Activated naive CD4-positive, alpha-beta T cell treated with anti-CD3 and anti-CD28 coated beads, Interleukin-2, amount 50 U/mL, for 16 hours (primary cell): Measurements from ENCODE around the gene PLXNB3.

ENCODE experiments used
- DNase-seq: peaks from one replicate; pipeline ENCODE4 v3.0.0-alpha.2; 2020

The PLXNB3 gene

DNA sequence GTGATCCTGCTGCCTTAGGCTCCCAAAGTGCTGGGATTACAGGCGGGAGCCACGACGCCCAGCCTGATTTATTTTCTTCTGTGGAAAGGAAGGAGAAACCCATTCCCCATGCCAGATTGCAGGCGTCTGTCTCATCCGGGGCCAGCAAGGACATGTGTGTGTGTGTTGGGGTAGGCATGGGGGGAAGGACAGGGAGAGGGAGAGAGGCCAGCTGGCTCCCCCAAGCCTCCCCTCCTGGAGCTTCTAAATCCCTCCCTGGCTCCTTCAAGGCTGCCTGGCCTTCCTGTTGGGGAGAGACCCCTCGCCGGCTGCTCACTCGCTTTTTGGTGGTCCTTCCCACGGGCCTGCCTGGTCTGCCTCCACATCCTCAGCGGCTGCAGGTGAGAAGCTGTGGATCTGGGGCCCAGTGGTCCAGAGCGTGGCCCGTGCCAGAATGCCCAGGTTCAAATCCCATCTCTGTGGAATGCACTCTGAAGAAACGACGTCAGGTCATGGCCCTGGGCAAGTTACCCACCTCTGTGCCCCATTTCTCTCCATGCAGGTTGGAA, 1.3 kb upstream of the PLXNB3 start:
- no peak for DNase-seq

DNA sequence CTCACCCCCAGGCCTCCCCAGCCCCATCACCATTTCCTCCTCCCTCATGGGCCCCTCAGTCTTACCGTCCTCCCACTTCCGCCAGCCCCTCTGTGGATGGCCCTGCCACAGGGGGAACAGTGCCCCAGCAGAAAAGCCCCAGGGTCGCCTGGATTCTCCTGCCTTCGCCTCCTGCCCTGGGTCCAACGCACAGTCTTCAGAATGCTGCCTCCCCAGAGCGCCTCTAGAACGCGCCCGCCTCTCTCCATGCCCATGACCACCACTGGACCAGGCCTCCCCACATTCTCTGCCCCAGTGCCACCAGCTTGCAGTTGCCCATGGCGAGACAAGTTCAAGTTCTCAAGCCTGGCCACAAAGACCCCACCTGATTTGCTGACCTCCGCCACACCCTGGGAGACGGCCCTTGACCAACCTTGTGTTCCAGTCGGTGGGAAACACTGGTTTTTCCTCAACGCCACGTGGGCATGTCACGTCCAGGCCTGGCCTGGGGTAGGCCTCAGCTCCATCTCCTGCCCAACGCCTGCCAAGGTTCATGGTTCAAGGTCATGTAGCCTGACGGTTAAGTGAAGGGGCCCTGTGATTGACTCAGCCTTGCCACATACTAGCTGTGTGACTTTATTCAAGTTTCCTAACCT, 634 bp upstream of the PLXNB3 start:
- DNase-seq: peak; percentile 5

DNA sequence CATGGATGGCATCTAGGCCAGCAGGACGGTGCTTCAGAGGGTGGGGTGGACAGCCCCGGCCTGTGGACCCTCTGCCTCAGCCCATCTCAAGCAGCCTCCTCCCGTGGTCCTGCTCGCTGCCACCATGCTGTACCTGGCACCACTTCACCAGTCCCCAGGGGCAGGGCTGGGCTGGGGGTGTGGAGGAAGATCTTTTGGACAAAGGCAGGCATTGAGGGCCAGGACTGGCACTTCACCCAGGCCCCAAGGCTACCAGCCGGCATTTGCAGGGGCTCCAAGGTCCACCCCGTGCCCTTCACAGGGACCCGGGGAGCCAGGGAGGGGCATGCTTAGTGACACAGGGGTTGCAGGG, 713 bp downstream of the PLXNB3 start:
- DNase-seq: no peak

DNA sequence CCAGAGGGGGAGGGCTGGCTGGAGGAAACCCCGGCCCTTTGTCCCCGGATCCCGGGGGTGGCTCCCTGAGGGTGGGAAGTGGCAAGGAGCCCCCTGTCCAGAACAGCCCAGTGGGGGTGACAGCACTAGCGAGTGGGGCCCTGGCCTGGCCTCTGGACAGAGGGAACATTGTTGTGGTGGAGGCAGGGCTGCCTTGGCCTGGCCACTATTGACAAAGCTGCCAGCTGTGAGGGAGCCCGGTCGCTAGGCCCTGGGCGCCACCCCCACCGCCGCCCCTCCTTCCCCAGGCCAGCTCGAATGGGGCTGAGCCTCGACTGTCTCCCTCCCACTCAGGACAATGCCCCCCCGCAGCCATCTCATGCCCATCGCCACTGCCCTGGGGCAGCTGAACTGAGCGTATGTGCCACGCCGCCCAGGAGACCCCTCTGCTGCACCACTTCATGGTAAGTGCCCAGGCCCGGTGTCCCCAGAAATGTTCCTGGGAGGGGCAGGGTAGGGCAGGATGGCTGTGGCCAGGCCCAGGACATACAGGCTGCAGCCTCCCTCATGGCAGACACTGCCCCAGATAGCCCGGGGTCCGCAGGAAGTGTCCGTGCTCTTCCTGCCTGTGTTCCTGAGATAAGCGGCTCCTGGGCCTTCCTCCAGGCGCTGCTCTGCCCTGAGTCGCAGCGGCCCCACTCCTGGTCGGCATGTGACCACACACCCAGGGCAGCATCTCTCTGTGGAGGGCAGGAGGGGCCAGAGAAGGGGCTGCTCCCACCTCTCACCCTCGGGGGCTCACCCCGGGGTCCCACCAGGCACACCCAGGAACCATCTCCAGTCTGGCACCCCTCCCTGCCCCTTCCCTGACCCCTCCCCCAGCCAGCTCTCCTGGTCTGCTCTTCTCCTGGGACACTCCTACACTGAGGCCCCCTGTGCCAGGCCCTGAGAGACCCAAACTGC, 1.4 kb downstream of the PLXNB3 start:
- no peak for DNase-seq

DNA sequence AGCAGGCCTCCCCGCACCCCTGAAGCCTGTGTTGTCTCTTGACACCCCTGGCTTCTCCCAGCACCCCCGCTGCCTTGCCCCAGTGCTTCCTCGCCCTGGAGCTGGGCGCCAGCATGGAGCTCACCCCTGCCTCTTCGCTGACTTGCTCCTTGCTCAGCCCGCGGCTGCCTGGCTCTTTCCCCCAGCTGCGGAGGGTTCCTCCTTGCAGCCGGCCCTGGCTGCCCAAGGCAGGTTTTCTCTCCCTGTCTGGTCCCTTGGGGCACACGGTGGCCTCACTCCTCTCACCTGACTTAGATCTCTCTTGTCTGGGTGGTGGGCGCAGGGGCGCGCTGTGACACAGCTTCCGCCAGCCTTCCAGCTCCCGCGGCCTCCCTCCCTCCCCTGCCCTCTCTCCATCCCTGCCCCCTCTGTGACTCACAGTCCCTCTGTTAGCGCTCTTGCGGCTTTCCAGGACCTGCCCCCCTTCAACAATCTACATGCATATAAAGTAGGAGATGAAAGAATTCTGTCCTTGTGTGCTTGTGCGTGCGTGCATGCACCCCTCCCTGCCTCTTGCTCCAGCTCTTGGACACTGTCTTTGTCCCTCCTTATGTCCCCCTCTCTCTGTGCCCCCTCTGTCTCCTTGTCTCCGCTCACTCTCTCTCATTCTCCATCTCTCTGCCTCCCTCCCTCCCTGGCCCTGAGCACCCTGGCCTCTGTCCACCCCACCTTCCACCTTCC, 2.2 kb downstream of the PLXNB3 start:
- DNase-seq: peak; percentile 31

DNA sequence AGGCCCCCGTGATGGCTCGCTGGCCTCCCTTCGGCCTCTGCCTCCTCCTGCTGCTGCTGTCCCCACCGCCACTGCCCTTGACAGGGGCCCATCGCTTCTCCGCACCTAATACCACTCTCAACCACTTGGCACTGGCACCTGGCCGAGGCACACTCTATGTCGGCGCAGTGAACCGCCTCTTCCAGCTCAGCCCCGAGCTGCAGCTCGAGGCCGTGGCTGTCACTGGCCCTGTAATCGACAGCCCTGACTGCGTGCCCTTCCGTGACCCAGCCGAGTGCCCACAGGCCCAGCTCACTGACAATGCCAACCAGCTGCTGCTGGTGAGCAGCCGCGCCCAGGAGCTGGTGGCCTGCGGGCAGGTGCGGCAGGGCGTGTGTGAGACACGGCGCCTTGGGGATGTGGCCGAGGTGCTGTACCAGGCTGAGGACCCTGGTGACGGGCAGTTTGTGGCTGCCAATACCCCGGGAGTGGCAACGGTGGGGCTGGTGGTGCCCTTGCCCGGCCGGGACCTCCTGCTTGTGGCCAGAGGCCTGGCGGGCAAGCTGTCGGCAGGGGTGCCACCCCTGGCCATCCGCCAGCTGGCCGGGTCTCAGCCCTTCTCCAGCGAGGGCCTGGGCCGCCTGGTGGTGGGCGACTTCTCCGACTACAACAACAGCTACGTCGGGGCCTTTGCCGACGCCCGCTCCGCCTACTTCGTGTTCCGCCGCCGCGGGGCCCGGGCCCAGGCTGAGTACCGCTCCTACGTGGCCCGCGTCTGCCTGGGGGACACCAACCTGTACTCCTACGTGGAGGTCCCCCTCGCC, 3.0 kb downstream of the PLXNB3 start:
- peak; percentile 6 for DNase-seq

DNA sequence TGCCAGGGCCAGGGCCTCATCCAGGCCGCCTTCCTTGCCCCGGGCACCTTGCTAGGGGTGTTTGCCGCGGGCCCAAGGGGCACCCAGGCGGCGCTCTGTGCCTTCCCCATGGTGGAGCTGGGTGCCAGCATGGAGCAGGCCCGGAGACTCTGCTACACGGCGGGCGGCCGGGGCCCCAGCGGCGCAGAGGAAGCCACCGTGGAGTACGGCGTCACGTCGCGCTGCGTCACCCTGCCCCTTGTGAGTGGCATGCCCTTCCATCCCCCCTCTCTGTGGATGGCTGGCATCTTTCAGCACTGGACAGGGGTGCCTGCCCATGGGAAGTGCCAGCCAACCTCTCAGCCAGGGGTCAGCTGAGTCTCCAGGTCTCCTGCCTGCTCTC, 3.6 kb downstream of the PLXNB3 start:
- no peak for DNase-seq

DNA sequence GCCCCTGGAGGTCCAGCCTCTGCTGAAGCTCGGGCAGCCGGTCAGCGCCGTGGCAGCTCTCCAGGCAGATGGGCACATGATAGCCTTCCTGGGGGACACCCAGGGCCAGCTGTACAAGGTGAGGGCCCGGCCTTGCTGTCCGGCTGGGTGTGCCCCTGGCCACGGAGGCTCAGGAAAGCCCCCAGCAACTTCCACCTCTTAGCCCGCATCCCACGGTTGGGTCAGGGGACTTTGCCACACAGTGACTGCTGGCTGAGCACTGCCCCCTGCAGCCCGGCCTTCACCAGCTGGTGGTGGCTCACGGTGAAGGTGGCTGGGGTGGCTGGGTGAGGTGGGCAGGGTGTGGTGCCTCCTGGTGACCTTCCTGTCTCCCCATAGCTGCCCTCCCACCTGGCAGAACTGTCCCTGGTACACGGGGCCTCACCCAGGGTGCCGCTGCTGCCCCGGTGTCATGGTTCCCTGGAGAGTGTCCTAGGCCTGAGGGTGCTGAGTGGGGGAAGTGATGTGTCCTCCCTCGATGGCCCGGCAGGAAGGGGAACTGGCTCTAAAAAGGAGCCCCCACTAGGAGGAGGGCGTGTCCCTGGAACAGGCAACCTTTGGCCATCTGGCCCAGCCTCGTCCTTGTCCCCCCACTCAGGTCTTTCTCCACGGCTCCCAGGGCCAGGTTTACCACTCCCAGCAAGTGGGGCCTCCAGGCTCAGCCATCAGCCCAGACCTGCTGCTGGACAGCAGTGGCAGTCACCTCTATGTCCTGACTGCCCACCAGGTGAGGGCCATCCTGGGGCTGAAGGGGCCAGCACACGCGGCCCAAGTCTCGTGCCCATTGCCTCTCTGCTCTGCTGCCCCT, 4.5 kb downstream of the PLXNB3 start:
- peak; percentile 7 for DNase-seq

DNA sequence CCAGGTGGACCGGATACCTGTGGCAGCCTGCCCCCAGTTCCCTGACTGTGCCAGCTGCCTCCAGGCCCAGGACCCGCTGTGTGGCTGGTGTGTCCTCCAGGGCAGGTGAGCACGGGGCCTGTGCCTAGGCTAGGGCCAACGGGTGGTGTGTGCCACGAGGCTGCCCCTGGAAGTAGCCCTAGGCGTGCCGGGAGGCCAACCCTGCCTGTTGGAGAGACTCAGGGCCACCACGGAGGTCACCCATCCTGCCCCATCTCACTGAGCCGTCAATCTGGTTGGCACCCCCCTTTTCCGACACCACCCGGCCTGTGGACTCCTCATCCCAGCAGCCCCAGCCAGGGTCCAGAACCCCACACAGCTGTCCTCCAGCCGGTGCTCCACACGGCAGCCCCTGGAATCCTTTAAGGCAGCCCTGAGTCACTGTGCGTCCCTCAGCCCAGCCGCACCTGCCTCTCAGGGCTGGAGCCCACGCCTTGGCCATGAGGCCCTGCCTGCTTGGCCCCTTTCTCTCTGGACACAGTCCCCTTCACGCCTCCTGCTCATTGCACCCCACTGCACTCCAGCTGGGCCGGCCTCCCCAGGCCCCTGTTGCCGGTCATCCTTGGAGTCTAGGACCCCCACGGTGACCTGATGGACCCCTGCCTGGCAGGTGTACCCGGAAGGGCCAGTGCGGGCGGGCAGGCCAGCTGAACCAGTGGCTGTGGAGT, 5.3 kb downstream of the PLXNB3 start:
- DNase-seq: no peak

DNA sequence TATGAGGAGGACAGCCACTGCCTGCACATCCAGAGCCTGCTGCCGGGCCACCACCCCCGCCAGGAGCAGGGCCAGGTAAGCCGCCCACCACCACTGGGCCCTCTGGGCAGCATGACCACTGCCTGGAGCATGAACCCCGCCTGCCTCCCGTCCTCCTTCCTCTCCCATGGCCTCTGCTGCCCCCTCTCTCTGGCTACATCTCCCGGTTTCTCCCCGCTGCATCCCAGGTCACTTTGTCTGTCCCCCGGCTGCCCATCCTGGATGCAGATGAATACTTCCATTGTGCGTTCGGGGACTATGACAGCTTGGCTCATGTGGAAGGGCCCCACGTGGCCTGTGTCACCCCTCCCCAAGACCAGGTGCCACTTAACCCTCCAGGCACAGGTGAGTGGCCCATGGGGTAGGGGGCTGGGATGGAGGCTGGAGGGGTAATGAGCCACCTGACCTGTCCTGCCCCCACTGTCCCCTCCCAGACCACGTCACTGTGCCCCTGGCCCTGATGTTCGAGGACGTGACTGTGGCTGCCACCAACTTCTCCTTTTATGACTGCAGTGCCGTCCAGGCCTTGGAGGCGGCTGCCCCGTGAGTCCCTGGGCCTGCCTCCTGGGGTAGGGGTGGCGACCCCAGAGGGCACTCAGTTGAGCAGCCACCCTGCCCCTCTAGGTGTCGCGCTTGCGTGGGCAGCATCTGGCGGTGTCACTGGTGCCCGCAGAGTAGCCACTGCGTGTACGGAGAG, 6.0 kb downstream of the PLXNB3 start:
- no peak for DNase-seq

DNA sequence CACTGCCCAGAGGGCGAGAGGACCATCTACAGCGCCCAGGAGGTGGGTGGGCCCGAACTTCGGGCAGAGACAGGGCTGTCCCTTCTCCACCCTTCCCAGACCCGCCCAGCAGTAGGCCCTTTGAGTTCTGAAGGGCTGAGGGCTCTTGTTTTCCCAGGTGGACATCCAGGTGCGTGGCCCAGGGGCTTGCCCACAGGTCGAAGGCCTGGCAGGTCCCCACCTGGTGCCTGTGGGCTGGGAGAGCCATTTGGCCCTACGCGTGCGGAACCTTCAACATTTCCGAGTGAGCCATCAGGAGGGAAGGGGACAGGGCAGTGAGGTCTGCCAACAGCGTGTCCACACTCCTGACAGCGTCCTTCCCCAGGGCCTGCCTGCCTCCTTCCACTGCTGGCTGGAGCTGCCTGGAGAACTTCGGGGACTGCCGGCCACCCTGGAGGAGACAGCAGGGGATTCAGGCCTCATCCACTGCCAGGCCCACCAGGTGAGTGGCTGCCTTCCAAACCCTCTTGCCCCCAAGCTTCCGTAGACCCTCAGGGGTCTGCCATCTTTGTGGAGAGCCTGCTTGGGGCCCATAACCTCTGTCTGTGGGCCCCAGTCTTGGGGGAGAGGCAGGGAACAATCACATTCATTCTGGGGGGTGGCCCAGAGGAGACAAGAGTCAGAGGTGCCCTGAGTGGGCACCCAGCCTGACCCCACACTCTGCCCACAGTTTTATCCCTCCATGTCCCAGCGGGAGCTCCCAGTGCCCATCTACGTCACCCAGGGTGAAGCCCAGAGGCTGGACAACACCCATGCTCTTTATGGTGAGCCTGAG, 6.8 kb downstream of the PLXNB3 start:
- no peak for DNase-seq

DNA sequence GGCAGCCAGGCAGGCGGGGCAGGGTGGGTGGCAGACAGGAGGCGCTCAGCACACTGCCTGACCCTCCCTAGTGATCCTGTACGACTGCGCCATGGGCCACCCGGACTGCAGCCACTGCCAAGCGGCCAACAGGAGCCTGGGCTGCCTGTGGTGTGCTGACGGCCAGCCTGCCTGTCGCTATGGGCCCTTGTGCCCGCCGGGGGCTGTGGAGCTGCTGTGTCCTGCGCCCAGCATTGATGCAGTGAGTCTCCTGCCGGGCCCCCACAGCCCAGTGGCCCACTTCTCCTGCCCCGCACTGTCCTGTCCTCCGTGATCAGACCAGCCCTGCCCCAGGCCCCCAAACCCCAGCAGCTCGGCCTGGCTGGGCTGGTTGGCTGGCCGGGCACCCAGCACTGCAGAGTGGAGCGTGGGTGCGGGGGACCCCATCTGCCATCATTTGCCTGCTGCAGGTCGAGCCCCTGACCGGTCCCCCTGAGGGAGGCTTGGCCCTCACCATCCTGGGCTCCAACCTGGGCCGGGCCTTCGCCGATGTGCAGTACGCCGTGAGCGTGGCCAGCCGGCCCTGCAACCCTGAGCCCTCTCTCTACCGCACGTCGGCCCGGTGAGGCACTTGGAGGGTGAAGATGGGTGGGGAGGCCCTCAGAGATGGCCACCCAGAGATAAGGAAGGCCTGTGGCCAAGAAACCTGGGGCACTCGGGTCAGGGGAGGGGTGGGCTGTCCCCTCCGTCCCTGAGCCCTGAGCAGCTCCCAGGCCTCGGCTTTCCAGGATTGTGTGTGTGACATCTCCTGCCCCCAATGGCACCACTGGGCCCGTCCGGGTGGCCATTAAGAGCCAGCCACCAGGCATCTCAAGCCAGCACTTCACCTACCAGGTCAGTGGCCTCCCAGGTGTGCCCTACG, 7.6 kb downstream of the PLXNB3 start:
- DNase-seq: no peak

DNA sequence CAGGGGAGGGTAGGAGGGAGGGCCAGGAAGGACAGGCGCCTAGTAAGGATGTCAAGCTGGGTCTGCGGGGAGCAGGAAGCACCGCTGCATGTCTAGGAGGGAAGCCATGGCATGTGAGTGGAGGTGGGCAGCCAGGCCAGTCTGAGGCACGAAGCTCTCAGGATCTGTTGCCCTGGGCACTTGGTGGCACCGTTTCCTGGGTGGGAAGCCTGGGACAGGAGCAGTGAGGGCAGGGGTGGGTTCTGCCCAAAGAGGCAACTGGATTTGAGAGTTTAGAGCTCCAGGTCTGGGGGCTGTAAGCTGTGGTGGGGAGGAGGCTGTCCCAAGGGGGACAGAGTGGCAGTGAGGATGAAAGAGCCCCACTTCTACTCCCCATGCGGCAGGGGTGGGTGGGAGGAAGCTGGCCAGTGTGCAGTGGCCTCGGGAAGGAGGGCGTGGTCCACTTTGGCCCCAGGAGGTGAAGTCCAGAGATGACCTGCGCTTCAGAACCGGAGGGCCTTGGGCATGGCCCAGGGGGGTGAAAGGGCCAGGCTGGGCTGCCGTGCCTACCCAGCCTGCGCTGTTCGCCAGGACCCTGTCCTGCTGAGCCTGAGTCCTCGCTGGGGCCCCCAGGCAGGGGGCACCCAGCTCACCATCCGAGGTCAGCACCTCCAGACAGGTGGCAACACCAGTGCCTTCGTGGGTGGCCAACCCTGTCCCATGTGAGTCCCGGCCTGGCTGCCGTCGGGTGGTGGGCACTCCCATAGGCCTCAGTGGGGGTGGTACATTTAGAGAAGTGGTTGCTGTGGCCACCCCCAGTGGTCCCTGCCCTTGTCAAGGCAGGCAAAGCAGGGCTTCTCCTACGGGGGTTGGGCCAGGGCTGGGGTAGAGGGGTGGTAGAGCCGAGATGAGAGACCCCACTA, 8.5 kb downstream of the PLXNB3 start:
- DNase-seq: no peak

DNA sequence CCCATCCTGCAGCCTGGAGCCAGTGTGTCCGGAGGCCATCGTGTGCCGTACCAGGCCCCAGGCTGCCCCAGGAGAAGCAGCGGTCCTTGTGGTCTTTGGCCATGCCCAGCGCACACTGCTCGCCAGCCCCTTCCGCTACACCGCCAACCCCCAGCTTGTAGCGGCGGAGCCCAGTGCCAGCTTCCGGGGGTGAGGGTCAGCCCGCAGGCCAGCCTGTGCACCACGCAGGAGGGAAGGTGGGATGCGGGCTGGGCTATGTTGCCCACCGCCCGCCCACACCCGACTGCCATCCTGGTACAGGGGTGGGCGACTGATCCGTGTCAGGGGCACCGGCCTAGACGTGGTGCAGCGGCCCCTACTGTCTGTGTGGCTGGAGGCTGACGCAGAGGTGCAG, 9.2 kb downstream of the PLXNB3 start:
- DNase-seq: no peak

DNA sequence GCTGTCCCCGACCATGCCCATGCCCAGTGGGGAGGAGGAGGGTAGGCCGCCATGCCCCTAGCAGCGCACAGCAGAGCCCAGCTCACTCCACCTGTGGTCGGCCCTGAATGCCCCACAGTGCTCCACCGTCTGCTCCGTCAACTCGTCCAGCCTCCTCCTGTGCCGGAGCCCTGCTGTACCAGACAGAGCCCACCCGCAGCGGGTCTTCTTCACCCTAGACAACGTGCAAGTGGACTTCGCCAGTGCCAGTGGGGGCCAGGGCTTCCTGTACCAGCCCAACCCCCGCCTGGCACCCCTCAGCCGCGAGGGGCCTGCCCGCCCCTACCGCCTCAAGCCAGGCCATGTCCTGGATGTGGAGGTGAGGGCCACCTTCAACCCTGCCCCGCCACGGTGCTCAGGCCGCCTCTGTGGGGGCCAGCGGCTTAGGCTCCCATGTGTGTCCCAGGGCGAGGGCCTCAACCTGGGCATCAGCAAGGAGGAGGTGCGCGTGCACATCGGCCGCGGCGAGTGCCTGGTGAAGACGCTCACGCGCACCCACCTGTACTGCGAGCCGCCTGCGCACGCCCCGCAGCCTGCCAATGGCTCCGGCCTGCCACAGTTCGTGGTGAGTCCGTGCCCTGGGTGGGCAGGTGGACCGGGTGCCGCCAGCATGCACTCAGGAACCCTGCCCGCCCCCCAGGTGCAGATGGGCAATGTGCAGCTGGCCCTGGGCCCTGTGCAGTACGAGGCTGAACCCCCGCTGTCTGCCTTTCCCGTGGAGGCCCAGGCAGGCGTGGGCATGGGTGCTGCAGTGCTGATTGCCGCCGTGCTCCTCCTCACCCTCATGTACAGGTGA, 9.9 kb downstream of the PLXNB3 start:
- peak; percentile 2 for DNase-seq

DNA sequence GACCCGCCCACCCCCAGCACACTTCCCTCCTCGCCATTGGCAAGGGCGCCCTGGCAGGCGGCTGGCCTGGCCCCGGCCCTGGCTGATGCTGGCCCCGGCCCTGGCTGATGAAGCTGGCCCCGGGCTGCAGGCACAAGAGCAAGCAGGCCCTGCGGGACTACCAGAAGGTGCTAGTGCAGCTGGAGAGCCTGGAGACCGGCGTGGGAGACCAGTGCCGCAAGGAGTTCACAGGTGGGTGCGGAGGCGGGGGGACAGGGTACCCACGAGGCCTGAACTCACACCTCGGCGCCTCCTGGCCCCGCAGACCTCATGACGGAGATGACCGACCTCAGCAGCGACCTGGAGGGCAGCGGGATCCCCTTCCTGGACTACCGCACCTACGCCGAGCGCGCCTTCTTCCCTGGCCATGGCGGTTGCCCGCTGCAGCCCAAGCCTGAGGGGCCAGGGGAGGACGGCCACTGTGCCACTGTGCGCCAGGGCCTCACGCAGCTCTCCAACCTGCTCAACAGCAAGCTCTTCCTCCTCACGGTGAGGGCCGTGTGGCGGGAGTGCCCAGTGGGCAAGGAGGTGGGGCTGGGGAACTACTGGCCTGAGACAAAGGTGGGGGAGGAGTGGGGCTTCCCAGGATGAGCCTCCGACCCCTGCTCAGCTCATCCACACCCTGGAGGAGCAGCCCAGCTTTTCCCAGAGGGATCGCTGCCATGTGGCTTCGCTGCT, 10.7 kb downstream of the PLXNB3 start:
- no peak for DNase-seq
